PC-9 (cell line): ENCODE measurements around the gene NUDT1.

ENCODE experiments used
- CTCF ChIP-seq: fragments of 200-600 bp; sonication (generic); conservative IDR thresholded peaks from 2 replicates; pipeline ENCODE4 v1.6.1; 2017; ENCODE audit warnings: mixed run types, antibody characterized with exemption, mild to moderate bottlenecking, moderate library complexity
- EZH2 ChIP-seq: fragments of 200-600 bp; sonication (generic); IDR thresholded peaks from 2 replicates; pipeline ENCODE4 v1.8.0; 2017; ENCODE audit warnings: antibody characterized with exemption, low read depth

- TF ChIP-seq CTCF (no peak), EZH2 (no peak)
Observed at GRCh38 chr7:2239242-2239641, 2.8 kb upstream of the NUDT1 start.
